Caco-2 (cell line): ENCODE data around the gene IGFBP7. TPM values are rescaled to one million over a fixed set of nuclear protein-coding genes. Genes with fewer than 3 reads are reported as not detected.

ENCODE experiments used
- BruUV-seq: library from RNA; stranded (reverse); fragments of 400-500 nt; replicated peaks from 2 replicates; lab custom pipeline; 2021; lab: Mats Ljungman, UMichigan
- CTCF ChIA-PET: fragments of 300-600 bp; sonication (Branson Sonifier 250); formaldehyde crosslinking; loops from one replicate; lab custom pipeline; 2022; ENCODE audit warnings: antibody characterized with exemption; lab: Charles Lee
- POLR2A ChIA-PET: fragments of 300-600 bp; sonication (Branson Sonifier 250); formaldehyde crosslinking; loops from one replicate; lab custom pipeline; 2022; ENCODE audit warnings: antibody characterized with exemption; lab: Charles Lee
- DNase-seq, 2 experiments: peaks; one replicate each; pipeline versions ENCODE4 v3.0.0 to v3.0.0-alpha.2; 2020 to 2022
- H3K27me3 ChIP-seq: replicated peaks from 2 replicates; pipeline ENCODE4 v1.6.0; 2011; ENCODE audit warnings: low read length; ENCODE audit not compliant: control insufficient read depth, insufficient read depth
- H3K36me3 ChIP-seq: 2 replicates; pipeline ENCODE4 v1.5.1; 2011; ENCODE audit warnings: low read length; ENCODE audit not compliant: control insufficient read depth, insufficient read depth
- H3K4me1 ChIP-seq: fragments of 250-450 bp; sonication (Bioruptor Pico); 2 replicates; pipeline ENCODE4 v1.5.1; 2020; ENCODE audit warnings: mild to moderate bottlenecking
- H3K4me3 ChIP-seq: 2 replicates; pipeline ENCODE4 v1.5.1; 2011; ENCODE audit warnings: low read depth, mild to moderate bottlenecking, control low read depth, low read length
- H3K9me3 ChIP-seq: fragments of 250-450 bp; sonication (Bioruptor Pico); 2 replicates; pipeline ENCODE4 v1.5.1; 2020; ENCODE audit warnings: mild to moderate bottlenecking, moderate library complexity
- H3K27ac Mint-ChIP-seq: one replicate; pipeline ENCODE4 v1.8.0; 2022; ENCODE audit warnings: mixed read lengths; ENCODE audit not compliant: unreplicated experiment
- H3K27me3 Mint-ChIP-seq: one replicate; pipeline ENCODE4 v1.8.0; 2022; ENCODE audit warnings: mixed read lengths; ENCODE audit not compliant: insufficient read depth, unreplicated experiment
- H3K36me3 Mint-ChIP-seq: one replicate; pipeline ENCODE4 v1.8.0; 2022; ENCODE audit warnings: mild to moderate bottlenecking, mixed read lengths; ENCODE audit not compliant: insufficient read depth, unreplicated experiment
- H3K4me1 Mint-ChIP-seq: one replicate; pipeline ENCODE4 v1.8.0; 2022; ENCODE audit warnings: low read depth, mixed read lengths; ENCODE audit not compliant: unreplicated experiment
- H3K4me3 Mint-ChIP-seq: one replicate; pipeline ENCODE4 v1.8.0; 2022; ENCODE audit warnings: mild to moderate bottlenecking, moderate library complexity, mixed read lengths; ENCODE audit not compliant: unreplicated experiment
- H3K9me3 Mint-ChIP-seq: one replicate; pipeline ENCODE4 v1.8.0; 2022; ENCODE audit warnings: mixed read lengths; ENCODE audit not compliant: unreplicated experiment
- intact Hi-C: fragments of 100-400 bp; cut with micrococcal nuclease; formaldehyde crosslinking; loops from one replicate; pipeline ENCODE4 v1.10.0; 2022; ENCODE audit not compliant: unreplicated experiment
- total RNA-seq: library from RNA; stranded (reverse); gene quantifications from 2 replicates; pipeline ENCODE4 v1.2.3, GENCODE V29; 2022
- TF ChIP-seq, protein P1 (sequence below), 2 experiments: fragments of 200-600 bp in 1 of 2; IDR thresholded peaks; 1 replicate in 1 of 2; 2 replicates in 1 of 2; pipeline versions ENCODE4 v1.5.1 to v1.8.0; 2011 to 2022; ENCODE audit warnings: antibody characterized with exemption in 1 of 2, control low read depth in 1 of 2, inconsistent platforms in 1 of 2, low read depth in 1 of 2, low read length in 1 of 2, mild to moderate bottlenecking in 1 of 2, moderate library complexity in 1 of 2; ENCODE audit not compliant: insufficient read depth in 1 of 2, severe bottlenecking in 1 of 2, unreplicated experiment in 1 of 2

The IGFBP7 gene
- total RNA-seq, 1 experiment from 2014 or later: 40.4 TPM

DNA sequence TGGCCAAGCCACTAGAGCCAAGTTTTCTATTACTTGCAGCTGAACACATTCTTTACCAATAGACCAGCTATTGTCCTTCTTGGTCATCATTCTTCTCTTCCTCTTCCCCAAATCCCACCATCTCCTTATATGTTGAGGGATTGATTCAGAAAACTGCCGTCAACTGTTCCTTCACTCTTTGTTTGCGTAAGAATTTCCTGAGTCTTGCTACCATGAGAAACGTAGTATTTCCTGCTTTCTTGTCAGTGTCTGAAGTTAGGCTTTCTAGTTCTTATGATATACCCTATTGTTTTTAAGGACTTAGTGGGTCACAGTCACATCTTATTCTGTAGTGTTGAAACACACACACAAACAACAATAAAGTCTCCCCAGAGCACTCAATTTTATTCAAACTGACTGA is 20.1 kb downstream of the IGFBP7 start:
- H3K27me3 ChIP-seq: no peaks in the 10 kb centered on the region
- H3K9me3 Mint-ChIP-seq: peaks cover 11% of the 10 kb centered on the region
- no peaks in the 10 kb centered on the region for H3K36me3 Mint-ChIP-seq
- H3K4me3 ChIP-seq: no peak overlapping the region
- H3K27me3 Mint-ChIP-seq: no peaks in the 10 kb centered on the region
- intact Hi-C loops: no loop called here
- H3K27ac Mint-ChIP-seq: no peak overlapping the region
- H3K36me3 ChIP-seq: no peaks in the 10 kb centered on the region
- H3K9me3 ChIP-seq: peaks cover 4% of the 10 kb centered on the region
- POLR2A ChIA-PET: no interaction called here
- CTCF ChIA-PET: no interaction called here
- BruUV-seq: no TSS peak
- H3K4me1 Mint-ChIP-seq: no peaks in the 10 kb centered on the region
- H3K4me3 Mint-ChIP-seq: no peak overlapping the region
- TF ChIP-seq, protein P1, sequence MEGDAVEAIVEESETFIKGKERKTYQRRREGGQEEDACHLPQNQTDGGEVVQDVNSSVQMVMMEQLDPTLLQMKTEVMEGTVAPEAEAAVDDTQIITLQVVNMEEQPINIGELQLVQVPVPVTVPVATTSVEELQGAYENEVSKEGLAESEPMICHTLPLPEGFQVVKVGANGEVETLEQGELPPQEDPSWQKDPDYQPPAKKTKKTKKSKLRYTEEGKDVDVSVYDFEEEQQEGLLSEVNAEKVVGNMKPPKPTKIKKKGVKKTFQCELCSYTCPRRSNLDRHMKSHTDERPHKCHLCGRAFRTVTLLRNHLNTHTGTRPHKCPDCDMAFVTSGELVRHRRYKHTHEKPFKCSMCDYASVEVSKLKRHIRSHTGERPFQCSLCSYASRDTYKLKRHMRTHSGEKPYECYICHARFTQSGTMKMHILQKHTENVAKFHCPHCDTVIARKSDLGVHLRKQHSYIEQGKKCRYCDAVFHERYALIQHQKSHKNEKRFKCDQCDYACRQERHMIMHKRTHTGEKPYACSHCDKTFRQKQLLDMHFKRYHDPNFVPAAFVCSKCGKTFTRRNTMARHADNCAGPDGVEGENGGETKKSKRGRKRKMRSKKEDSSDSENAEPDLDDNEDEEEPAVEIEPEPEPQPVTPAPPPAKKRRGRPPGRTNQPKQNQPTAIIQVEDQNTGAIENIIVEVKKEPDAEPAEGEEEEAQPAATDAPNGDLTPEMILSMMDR (IDR thresholded peaks at IDR 0.05; ENCODE audit: insufficient read depth in 1 of 2, low read depth in 1 of 2, low read length in 1 of 2, severe bottlenecking in 1 of 2, unreplicated experiment in 1 of 2): no peak
- no peak for DNase-seq
- no peaks in the 10 kb centered on the region for H3K4me1 ChIP-seq

DNA sequence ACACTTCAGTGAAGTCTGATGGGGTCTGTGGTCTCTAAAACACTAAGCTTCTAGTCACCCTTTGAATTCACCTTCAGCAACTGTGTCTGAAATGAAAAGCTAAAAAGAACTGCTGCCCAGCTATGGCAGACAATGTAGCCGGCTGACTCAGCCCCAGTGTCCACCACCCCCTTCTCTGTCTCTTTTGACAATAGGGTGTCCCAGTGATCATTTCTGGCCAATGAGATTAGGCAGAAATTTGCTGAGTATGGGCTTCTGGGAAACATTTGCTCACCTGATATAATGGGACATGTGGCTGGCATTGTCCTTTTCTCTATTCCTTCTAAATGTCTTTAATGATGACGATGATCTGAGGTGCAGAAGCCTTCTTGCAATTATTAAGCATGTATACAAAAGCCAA is 20.6 kb downstream of the IGFBP7 start:
- intact Hi-C loops: no loop called here
- Mint-ChIP-seq H3K9me3 (peaks cover 15% of the 10 kb centered on the region), H3K27ac (no peak overlapping the region), H3K4me3 (no peak overlapping the region), H3K27me3 (no peaks in the 10 kb centered on the region), H3K4me1 (no peaks in the 10 kb centered on the region), H3K36me3 (no peaks in the 10 kb centered on the region)
- Histone ChIP-seq H3K4me1 (no peaks in the 10 kb centered on the region), H3K9me3 (peaks cover 6% of the 10 kb centered on the region), H3K36me3 (no peaks in the 10 kb centered on the region), H3K27me3 (no peaks in the 10 kb centered on the region), H3K4me3 (no peak overlapping the region)
- no peak for DNase-seq
- ChIA-PET POLR2A (no interaction called here), CTCF (no interaction called here)
- BruUV-seq: no TSS peak
- TF ChIP-seq, protein P1 (IDR thresholded peaks at IDR 0.05; ENCODE audit: insufficient read depth in 1 of 2, low read depth in 1 of 2, low read length in 1 of 2, severe bottlenecking in 1 of 2, unreplicated experiment in 1 of 2): no peak

DNA sequence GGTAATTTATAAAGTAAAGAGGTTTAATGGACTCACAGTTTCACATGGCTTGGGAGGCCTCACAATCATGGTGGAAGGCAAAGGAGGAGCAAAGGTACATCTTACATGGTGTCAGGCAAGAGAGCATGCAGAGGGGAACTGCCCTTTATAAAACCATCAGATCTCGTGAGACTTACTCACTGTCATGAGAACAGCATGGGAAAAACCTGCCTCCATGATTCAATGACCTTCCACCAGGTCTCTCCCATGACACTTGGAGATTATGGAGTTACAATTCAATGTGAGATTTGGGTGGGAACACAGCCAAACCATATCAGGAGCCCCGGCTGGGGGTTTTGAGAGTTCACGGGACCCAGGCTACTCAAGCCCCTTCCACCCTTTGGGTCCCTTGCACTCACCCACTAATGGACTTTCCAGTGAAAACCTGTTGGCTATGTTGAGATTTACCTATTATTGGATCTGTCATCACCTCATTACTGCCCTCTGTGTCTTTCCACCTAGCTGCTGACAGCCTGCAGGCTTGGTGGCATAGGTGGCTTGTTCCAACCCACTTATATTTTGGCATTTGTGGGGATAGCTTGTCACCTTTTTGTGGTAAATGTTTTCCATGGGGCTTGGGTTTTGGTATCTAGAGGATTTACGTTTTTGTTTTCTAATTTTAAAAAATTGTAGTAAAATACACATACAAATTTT is 24.0 kb downstream of the IGFBP7 start:
- H3K36me3 ChIP-seq: no peaks in the 10 kb centered on the region
- TF ChIP-seq, protein P1 (IDR thresholded peaks at IDR 0.05; ENCODE audit: insufficient read depth in 1 of 2, low read depth in 1 of 2, low read length in 1 of 2, severe bottlenecking in 1 of 2, unreplicated experiment in 1 of 2): no peak
- peaks cover 10% of the 10 kb centered on the region for H3K9me3 ChIP-seq
- no peaks in the 10 kb centered on the region for H3K27me3 ChIP-seq
- Mint-ChIP-seq H3K4me1 (peaks cover 8% of the 10 kb centered on the region), H3K27ac (no peak overlapping the region), H3K27me3 (no peaks in the 10 kb centered on the region), H3K36me3 (no peaks in the 10 kb centered on the region), H3K9me3 (peaks cover 15% of the 10 kb centered on the region), H3K4me3 (no peak overlapping the region)
- H3K4me3 ChIP-seq: no peak overlapping the region
- peaks cover 16% of the 10 kb centered on the region for H3K4me1 ChIP-seq
- ChIA-PET CTCF (no interaction called here), POLR2A (no interaction called here)
- no TSS peak for BruUV-seq
- no peak for DNase-seq
- intact Hi-C loops: no loop called here
